Measurements from ENCODE around the gene POLR2L. TPM values are rescaled to one million over a fixed set of nuclear protein-coding genes. Genes with fewer than 3 reads are reported as not detected.

The POLR2L gene
- total and polyA plus RNA-seq, 2 of the 13 experiments (the other 11 are each of a cell fraction or from before 2014, with no cell fraction given), result 104 to 114 TPM

- TF ChIP-seq ZBTB39 (CRISPR knock-in tag; IDR thresholded peaks at IDR 0.05) (peak; percentile 30; the same call in 1 of the 2 replicates), SRSF1 (optimal IDR thresholded peaks at IDR 0.05; ENCODE audit: low read depth, low read length) (no peak), MXD4 (CRISPR knock-in tag; IDR thresholded peaks at IDR 0.05) (0 out of 2 replicates have a peak, but pooled peaks have one; percentile 65), RARG (CRISPR knock-in tag; IDR thresholded peaks at IDR 0.05; ENCODE audit: low read depth) (no peak), ZBTB1 (CRISPR knock-in tag; IDR thresholded peaks at IDR 0.05; ENCODE audit: borderline replicate concordance) (no peak), TBX2 (CRISPR knock-in tag; IDR thresholded peaks at IDR 0.05; ENCODE audit: borderline replicate concordance) (0 out of 2 replicates have a peak, but pooled peaks have one; percentile 43), GTF2F1 (IDR thresholded peaks at IDR 0.05; ENCODE audit: low read length) (peak; percentile 75; the same call in 1 of the 2 replicates), MXD1 (CRISPR knock-in tag; IDR thresholded peaks at IDR 0.05) (0 out of 2 replicates have a peak, but pooled peaks have one; percentile 20), ZNF232 (CRISPR knock-in tag; IDR thresholded peaks at IDR 0.05; ENCODE audit: borderline replicate concordance) (no peak), PCBP2 (optimal IDR thresholded peaks at IDR 0.05; ENCODE audit: low read depth, low read length, poor library complexity, severe bottlenecking) (no peak), SRF (IDR thresholded peaks at IDR 0.05; ENCODE audit: low read depth, low read length) (no peak), KDM5B (CRISPR knock-in tag; IDR thresholded peaks at IDR 0.05; ENCODE audit: borderline replicate concordance) (peak; percentile 38; the same call in 1 of the 2 replicates), FOXC1 (CRISPR knock-in tag; IDR thresholded peaks at IDR 0.05; ENCODE audit: borderline replicate concordance) (no peak), ZFP91 (CRISPR knock-in tag; IDR thresholded peaks at IDR 0.05; ENCODE audit: borderline replicate concordance) (peak; percentile 86; the same call in 1 of the 2 replicates), ZNF556 (CRISPR knock-in tag; IDR thresholded peaks at IDR 0.05; ENCODE audit: borderline replicate concordance) (peak; percentile 57; the same call in 1 of the 2 replicates), ATF6 (CRISPR knock-in tag; conservative IDR thresholded peaks at IDR 0.05) (no peak), ELF3 (CRISPR knock-in tag; IDR thresholded peaks at IDR 0.05) (peak; percentile 19; the same call in 1 of the 2 replicates), HNF4A (CRISPR knock-in tag; IDR thresholded peaks at IDR 0.05) (no peak), ZNF136 (CRISPR knock-in tag; IDR thresholded peaks at IDR 0.05; ENCODE audit: low read depth) (0 out of 2 replicates have a peak, but pooled peaks have one; percentile 58), MXI1 (IDR thresholded peaks at IDR 0.05; ENCODE audit: borderline replicate concordance, low read depth, low read length) (peak; percentile 62; the same call in 1 of the 3 replicates)
These were observed 23.0 kb downstream of the POLR2L start (continued) for GRCh38 chr11:819129-819931.
